BLaER1 (cell line): ENCODE measurements around the gene GTF2A2.
A peak's percentile ranks its signal among the peaks of the same experiment; 100 is the strongest.
"Not testable (repeated sequence)": the region's sequence is repeated elsewhere in the genome, so short reads cannot be mapped to it uniquely, and the experiment has no call there.

ENCODE experiments used
- H3K27ac ChIP-seq: shearing (Covaris generic); formaldehyde crosslinking; 2 replicates; pipeline ENCODE4 v1.8.1; 2022
- H3K27me3 ChIP-seq: shearing (Covaris generic); formaldehyde crosslinking; 2 replicates; pipeline ENCODE4 v1.8.1; 2022
- H3K36me3 ChIP-seq: shearing (Covaris generic); formaldehyde crosslinking; 2 replicates; pipeline ENCODE4 v1.8.1; 2022
- H3K4me1 ChIP-seq: shearing (Covaris generic); formaldehyde crosslinking; 2 replicates; pipeline ENCODE4 v1.8.1; 2022
- H3K4me2 ChIP-seq: shearing (Covaris generic); formaldehyde crosslinking; 2 replicates; pipeline ENCODE4 v1.8.1; 2022
- H3K4me3 ChIP-seq: shearing (Covaris generic); formaldehyde crosslinking; 2 replicates; pipeline ENCODE4 v1.8.1; 2022
- H3K9ac ChIP-seq: shearing (Covaris generic); formaldehyde crosslinking; 2 replicates; pipeline ENCODE4 v1.8.1; 2022
- H3K9me3 ChIP-seq: shearing (Covaris generic); formaldehyde crosslinking; 2 replicates; pipeline ENCODE4 v1.8.1; 2022
- H4K20me1 ChIP-seq: shearing (Covaris generic); formaldehyde crosslinking; 2 replicates; pipeline ENCODE4 v1.8.1; 2022
- Cebpa-rat ChIP-seq: shearing (Covaris generic); IDR thresholded peaks from 2 replicates; pipeline ENCODE4 v1.8.1; 2022

The GTF2A2 gene

GRCh38 chr15:59644756-59645155 lies 12.6 kb downstream of the GTF2A2 start:
- no peaks in the 10 kb centered on the region for H3K27me3 ChIP-seq
- no peak overlapping the region for H3K9ac ChIP-seq
- H4K20me1 ChIP-seq = peaks cover 41% of the 10 kb centered on the region; the same call in 1 of the 2 replicates
- H3K9me3 ChIP-seq = no peaks in the 10 kb centered on the region
- H3K4me2 ChIP-seq = no peak overlapping the region
- H3K4me3 ChIP-seq = no peak overlapping the region
- no peak for TF ChIP-seq Cebpa-rat
- peaks cover 90% of the 10 kb centered on the region for H3K36me3 ChIP-seq
- no peak overlapping the region for H3K27ac ChIP-seq
- no peaks in the 10 kb centered on the region for H3K4me1 ChIP-seq

GRCh38 chr15:59642351-59642750 lies 15.0 kb downstream of the GTF2A2 start:
- no peaks in the 10 kb centered on the region for H3K27me3 ChIP-seq
- H3K9me3 ChIP-seq = no peaks in the 10 kb centered on the region
- TF ChIP-seq Cebpa-rat = no peak
- H3K4me3 ChIP-seq = no peak overlapping the region
- H3K9ac ChIP-seq = no peak overlapping the region
- H3K4me2 ChIP-seq = no peak overlapping the region
- H3K4me1 ChIP-seq = no peaks in the 10 kb centered on the region
- H4K20me1 ChIP-seq = peaks cover 34% of the 10 kb centered on the region
- H3K27ac ChIP-seq = no peak overlapping the region
- H3K36me3 ChIP-seq = peaks cover 90% of the 10 kb centered on the region

DNA sequence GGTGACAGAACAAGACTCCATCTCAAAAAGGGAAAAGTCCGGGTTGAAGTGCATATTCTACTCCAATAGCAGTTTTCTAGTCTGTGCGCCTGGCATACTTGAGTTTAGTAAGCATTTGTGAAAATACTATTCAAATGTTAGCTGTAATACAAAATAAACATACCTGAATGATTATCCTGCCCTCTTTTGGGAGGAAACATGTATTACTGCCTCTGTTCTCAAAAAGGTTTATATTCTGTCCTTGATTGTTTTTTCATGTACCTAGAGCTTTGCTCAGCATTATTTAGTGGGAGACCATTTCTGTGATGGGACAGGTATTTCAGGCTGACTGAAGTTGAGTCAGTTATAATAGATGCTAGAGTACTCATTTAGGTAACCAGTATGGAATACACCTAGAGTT lies 19.8 kb downstream of the GTF2A2 start:
- H3K36me3 ChIP-seq = peaks cover 61% of the 10 kb centered on the region
- not testable (repeated sequence) for H4K20me1 ChIP-seq, H3K9me3 ChIP-seq, H3K4me1 ChIP-seq, H3K4me2 ChIP-seq, H3K4me3 ChIP-seq, H3K27ac ChIP-seq, H3K9ac ChIP-seq, H3K27me3 ChIP-seq

DNA sequence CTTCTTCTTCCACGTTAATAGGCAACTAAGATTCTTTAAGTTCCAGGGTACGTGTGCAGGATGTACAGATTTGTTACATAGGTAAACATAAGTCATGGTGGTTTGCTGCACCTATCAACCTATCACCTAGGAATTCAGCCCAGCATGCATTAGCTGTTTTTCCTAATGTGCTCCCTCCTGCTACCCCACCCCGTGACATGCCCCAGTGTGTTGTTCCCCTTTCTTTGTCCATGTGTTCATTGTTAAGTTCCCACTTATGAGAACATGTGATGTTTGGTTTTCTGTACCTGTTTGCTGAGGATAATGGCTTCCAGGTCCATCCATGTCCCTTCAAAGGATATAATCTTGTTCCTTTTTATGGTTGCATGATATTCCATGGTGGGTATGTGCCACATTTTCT lies 21.1 kb downstream of the GTF2A2 start:
- Histone ChIP-seq H4K20me1 (no peaks in the 10 kb centered on the region; the same call in 1 of the 2 replicates), H3K4me1 (no peaks in the 10 kb centered on the region), H3K4me2 (no peak overlapping the region), H3K27me3 (no peaks in the 10 kb centered on the region), H3K27ac (no peak overlapping the region), H3K36me3 (peaks cover 49% of the 10 kb centered on the region), H3K9ac (no peak overlapping the region), H3K9me3 (no peaks in the 10 kb centered on the region), H3K4me3 (no peak overlapping the region)
- no peak for TF ChIP-seq Cebpa-rat

DNA sequence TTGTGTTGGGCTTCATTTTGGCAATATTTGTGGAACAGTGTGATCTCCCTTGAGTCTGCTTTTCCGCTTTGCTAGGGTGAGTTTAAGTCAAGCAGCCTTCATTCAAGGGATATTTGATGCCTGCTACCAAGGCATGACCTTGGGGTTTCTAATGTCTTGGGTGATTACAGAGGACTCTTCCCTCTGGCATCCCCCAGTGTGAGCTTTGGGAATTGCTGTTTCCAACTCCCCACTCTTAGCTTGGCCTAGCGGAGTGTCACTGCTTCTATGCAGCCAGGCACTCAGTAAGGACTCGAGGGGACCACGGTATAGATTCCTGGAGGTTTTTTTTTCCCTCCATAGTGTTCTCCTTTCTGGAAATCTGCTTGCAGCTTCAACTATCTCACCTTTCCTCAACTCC lies 24.6 kb downstream of the GTF2A2 start:
- Histone ChIP-seq H3K4me3 (no peak overlapping the region), H3K9me3 (no peaks in the 10 kb centered on the region), H3K36me3 (peaks cover 16% of the 10 kb centered on the region), H3K9ac (no peak overlapping the region), H4K20me1 (no peaks in the 10 kb centered on the region), H3K4me2 (no peak overlapping the region), H3K4me1 (no peaks in the 10 kb centered on the region), H3K27ac (no peak overlapping the region), H3K27me3 (no peaks in the 10 kb centered on the region)
- no peak for TF ChIP-seq Cebpa-rat

- Histone ChIP-seq H3K36me3 (no peaks in the 10 kb centered on the region), H3K9me3 (no peaks in the 10 kb centered on the region), H3K27ac (no peak overlapping the region), H3K4me3 (no peak overlapping the region), H3K27me3 (no peaks in the 10 kb centered on the region), H4K20me1 (no peaks in the 10 kb centered on the region), H3K4me1 (no peaks in the 10 kb centered on the region), H3K4me2 (no peak overlapping the region), H3K9ac (no peak overlapping the region)
- no peak for TF ChIP-seq Cebpa-rat
Observed at GRCh38 chr15:59622289-59622688, 35.0 kb downstream of the GTF2A2 start.

DNA sequence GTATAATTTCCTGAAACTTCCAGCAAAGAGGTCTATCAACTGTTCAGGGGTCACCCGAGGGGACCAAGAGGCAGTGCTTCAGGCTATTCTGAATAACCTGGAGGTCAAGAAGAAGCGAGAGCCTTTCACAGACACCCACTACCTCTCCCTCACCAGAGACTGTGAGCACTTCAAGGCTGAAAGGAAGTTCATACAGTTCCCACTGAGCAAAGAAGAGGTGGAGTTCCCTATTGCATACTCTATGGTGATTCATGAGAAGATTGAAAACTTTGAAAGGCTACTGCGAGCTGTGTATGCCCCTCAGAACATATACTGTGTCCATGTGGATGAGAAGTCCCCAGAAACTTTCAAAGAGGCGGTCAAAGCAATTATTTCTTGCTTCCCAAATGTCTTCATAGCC lies 38.9 kb downstream of the GTF2A2 start:
- Histone ChIP-seq H3K4me3 (no peak overlapping the region), H3K9ac (no peak overlapping the region), H3K9me3 (peaks cover 13% of the 10 kb centered on the region; the same call in 1 of the 2 replicates), H3K4me1 (peaks cover 18% of the 10 kb centered on the region), H3K4me2 (no peak overlapping the region), H3K27me3 (no peaks in the 10 kb centered on the region), H3K36me3 (no peaks in the 10 kb centered on the region), H4K20me1 (no peaks in the 10 kb centered on the region), H3K27ac (no peak overlapping the region)
- TF ChIP-seq Cebpa-rat = no peak

DNA sequence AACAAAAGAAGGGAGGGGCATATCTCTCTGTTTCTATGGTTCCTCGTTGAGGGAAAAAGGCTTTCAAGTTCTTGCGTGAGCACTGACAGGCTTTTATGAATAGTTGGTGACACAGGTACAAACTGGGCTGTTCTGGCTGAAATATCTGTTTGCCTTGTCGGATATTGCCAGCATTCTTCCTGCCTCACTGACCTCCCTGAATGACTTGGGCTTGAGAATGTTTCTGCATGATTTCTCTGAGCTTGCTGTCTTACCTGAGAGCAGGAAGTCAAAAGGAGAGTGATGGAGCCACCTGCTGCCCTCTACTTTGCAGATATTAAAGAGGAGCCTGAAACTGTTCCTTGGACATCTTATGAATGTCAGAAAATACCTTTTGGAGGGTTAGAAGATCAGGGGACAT lies 40.9 kb downstream of the GTF2A2 start:
- no peak overlapping the region for H3K9ac ChIP-seq
- H3K27ac ChIP-seq = no peak overlapping the region

GRCh38 chr15:59615661-59616060 lies 41.7 kb downstream of the GTF2A2 start:
- Histone ChIP-seq H4K20me1 (no peaks in the 10 kb centered on the region), H3K27me3 (no peaks in the 10 kb centered on the region), H3K4me1 (peaks cover 18% of the 10 kb centered on the region), H3K9ac (no peak overlapping the region), H3K4me2 (peak overlapping the region; percentile 80), H3K9me3 (peaks cover 13% of the 10 kb centered on the region; the same call in 1 of the 2 replicates), H3K4me3 (peak overlapping the region; percentile 47; the same call in 1 of the 2 replicates), H3K36me3 (no peaks in the 10 kb centered on the region), H3K27ac (peak overlapping the region; percentile 84)
- no peak for TF ChIP-seq Cebpa-rat

More for the DNA sequence above, 40.9 kb downstream of the GTF2A2 start:
- Histone ChIP-seq H3K36me3 (no peaks in the 10 kb centered on the region), H3K4me3 (no peak overlapping the region), H3K27me3 (no peaks in the 10 kb centered on the region), H3K4me1 (peaks cover 18% of the 10 kb centered on the region), H3K4me2 (no peak overlapping the region), H4K20me1 (no peaks in the 10 kb centered on the region), H3K9me3 (peaks cover 13% of the 10 kb centered on the region; the same call in 1 of the 2 replicates)
- TF ChIP-seq Cebpa-rat = no peak

DNA sequence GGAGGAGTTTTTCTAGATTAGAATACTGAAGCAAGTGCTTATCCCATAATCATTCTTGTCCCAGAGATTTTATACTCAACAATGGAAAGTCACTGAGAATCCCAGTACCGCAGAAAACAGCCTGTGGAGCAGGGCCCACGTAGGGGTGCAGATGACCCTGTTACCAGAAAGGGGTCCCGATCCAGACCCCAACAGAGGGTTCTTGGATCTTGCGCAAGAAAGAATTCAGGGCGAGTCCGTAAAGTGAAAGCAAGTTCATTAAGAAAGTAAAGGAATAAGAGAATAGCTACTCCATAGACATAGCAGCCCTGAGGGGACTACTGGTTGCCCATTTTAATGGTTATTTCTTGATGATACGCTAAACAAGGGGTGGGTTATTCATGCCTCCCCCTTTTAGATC lies 43.2 kb downstream of the GTF2A2 start:
- TF ChIP-seq Cebpa-rat = peak; percentile 38; the same call in 1 of the 2 replicates
- Histone ChIP-seq H3K9ac (no peak overlapping the region), H3K4me1 (peaks cover 18% of the 10 kb centered on the region), H3K36me3 (no peaks in the 10 kb centered on the region), H3K4me3 (no peak overlapping the region; the same call in 1 of the 2 replicates), H3K4me2 (peak overlapping the region; percentile 80), H3K9me3 (peaks cover 21% of the 10 kb centered on the region; the same call in 1 of the 2 replicates), H3K27ac (peak overlapping the region; percentile 84; the same call in 1 of the 2 replicates), H4K20me1 (no peaks in the 10 kb centered on the region), H3K27me3 (no peaks in the 10 kb centered on the region)
